Measurements from ENCODE around the gene GP1BB. TPM values are rescaled to one million over a fixed set of nuclear protein-coding genes. Genes with fewer than 3 reads are reported as not detected.

Gene GP1BB
- total and polyA plus RNA-seq, 2 experiments from 2014 or later = 80.9 to 89.4 TPM

DNA sequence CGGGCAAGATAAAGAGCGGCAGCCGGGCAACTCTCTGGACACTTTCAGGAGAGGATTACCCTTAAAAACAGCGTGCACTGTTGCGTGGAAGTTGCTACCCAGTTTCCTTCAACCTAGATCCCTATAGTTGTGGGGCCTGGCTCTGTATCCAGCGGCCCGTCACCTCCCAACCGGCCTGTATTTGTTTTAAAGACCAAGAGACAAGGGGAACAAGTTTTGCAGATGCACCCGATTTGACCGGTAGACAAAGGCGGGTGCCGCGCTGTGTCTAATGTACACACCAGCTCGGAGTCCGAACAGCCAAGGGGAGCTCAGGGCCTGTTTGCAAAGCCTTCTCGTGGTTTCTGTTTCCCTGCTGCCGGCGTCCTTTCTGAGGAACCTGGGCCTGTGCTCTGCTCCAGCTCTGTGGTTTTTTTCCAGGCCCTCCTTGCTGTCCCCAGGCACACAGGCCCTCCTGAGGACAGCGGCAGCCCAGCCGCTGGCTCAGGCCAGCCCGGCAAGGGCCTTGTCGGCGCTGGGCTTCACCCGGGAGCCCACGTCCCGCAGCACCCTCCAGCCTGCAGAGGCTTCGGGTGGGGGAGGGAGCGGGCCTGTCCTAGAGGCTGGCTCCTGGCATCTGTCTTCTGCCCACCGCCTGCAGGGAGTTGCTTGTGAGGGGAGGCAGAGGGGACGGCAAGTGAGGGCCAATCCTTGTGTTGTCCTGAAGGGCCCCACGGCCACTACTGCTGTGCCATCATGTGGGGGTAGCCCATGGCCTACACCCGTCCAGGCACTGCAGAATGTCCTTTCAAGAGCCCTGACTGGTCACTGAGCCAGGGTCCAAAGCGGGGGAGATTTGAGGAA lies 38.6 kb downstream of the GP1BB start:
- H3K4me3 ChIP-seq = no peak overlapping the region
- H3K27ac ChIP-seq = no peak overlapping the region
- TF ChIP-seq, protein P1, sequence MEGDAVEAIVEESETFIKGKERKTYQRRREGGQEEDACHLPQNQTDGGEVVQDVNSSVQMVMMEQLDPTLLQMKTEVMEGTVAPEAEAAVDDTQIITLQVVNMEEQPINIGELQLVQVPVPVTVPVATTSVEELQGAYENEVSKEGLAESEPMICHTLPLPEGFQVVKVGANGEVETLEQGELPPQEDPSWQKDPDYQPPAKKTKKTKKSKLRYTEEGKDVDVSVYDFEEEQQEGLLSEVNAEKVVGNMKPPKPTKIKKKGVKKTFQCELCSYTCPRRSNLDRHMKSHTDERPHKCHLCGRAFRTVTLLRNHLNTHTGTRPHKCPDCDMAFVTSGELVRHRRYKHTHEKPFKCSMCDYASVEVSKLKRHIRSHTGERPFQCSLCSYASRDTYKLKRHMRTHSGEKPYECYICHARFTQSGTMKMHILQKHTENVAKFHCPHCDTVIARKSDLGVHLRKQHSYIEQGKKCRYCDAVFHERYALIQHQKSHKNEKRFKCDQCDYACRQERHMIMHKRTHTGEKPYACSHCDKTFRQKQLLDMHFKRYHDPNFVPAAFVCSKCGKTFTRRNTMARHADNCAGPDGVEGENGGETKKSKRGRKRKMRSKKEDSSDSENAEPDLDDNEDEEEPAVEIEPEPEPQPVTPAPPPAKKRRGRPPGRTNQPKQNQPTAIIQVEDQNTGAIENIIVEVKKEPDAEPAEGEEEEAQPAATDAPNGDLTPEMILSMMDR (IDR thresholded peaks at IDR 0.05; ENCODE audit: low read depth, low read length) = no peak
- H3K27me3 ChIP-seq = peaks cover 97% of the 10 kb centered on the region
- DNase-seq (ENCODE audit: low read depth in 1 of 2, low spot score in 1 of 2) = peak in 1 of 2 donors; percentile 51
- no peaks in the 10 kb centered on the region for H3K36me3 ChIP-seq
- no peaks in the 10 kb centered on the region for H3K9me3 ChIP-seq (ENCODE audit: low read depth)
- H3K4me1 ChIP-seq (ENCODE audit: low read depth) = no peaks in the 10 kb centered on the region

DNA sequence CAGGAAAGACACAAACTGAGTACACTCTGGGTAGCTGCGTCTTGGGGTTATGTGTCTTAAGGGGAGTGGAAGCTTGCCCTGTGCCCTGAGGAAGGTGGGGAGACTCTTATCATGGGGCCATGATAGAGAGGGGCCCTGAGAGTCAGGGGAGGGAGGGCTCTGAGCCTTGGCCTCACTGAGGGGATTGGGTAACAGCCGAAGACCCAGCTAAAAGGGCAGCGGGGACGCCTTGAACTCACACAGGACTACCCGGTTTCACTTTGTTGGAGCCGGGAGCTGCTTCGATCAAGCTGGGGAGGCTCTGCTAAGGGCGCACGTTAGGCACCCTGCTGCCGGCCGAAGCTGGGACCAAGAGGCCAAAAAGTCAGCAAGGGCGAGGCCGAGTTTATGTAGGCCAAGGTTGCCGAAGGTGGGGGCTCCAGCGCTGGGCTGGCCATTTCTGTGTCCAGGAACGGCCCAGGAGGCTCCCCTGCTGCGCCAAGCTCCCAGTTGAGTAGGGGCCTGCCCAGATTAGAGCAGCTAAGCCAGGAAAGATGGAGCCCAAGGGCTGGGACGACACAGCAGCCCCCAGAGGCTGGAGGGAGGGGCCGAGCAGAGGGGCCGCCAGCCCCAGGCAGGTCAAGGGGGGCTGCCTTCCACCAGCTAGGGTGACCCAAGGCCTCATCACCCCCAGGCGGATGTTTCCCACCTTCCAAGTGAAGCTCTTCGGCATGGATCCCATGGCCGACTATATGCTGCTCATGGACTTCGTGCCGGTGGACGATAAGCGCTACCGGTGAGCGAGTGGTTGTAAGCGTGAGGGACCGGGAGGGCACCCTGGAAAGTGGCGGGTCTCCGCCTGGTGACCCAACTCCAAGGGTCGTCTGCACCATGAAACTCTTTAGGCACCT lies 39.5 kb downstream of the GP1BB start:
- TF ChIP-seq, protein P1 (IDR thresholded peaks at IDR 0.05; ENCODE audit: low read depth, low read length) = no peak
- no peaks in the 10 kb centered on the region for H3K9me3 ChIP-seq (ENCODE audit: low read depth)
- no peaks in the 10 kb centered on the region for H3K4me1 ChIP-seq (ENCODE audit: low read depth)
- H3K4me3 ChIP-seq = no peak overlapping the region
- H3K27ac ChIP-seq = no peak overlapping the region
- DNase-seq (ENCODE audit: low read depth in 1 of 2, low spot score in 1 of 2) = no peak
- H3K36me3 ChIP-seq = no peaks in the 10 kb centered on the region
- H3K27me3 ChIP-seq = peaks cover 97% of the 10 kb centered on the region

DNA sequence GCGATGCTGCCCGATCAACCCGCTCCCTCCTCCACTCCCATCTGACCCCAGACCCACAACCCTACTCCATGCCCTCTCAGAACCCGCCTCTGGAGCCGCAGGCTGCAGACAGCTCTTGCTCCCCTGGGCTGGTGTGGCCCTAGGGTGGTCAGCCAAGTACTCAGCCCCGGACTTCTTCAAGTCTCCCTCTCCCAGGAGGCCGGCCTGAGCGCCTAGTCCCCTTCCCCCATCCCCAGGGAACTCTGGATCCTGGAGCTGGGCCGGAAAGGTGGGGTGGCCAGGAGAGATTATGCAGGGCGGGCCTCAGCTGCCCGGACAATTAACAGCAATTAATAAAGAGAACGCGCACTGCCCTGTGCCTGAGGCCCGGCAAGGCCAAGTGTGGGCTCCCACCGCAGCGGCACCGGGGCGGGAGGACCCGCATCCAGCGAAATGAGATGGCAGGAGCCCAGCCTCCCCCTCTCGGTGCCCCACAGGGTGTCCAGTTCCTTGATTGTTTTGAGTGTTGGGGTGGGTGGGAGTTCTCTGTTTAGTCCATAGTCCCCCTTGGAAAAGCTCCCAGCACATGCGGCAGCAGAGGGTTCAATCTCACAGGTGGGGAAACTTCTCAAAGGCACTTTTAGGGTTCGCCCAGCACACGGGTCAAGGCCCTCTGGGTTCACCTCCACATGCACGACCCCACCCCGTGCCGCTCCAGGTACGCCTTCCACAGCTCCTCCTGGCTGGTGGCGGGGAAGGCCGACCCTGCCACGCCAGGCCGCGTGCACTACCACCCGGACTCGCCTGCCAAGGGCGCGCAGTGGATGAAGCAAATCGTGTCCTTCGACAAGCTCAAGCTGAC lies 40.3 kb downstream of the GP1BB start:
- TF ChIP-seq, protein P1 (IDR thresholded peaks at IDR 0.05; ENCODE audit: low read depth, low read length) = no peak
- DNase-seq (ENCODE audit: low read depth in 1 of 2, low spot score in 1 of 2) = no peak
- H3K4me1 ChIP-seq (ENCODE audit: low read depth) = no peaks in the 10 kb centered on the region
- H3K4me3 ChIP-seq = no peak overlapping the region
- no peaks in the 10 kb centered on the region for H3K9me3 ChIP-seq (ENCODE audit: low read depth)
- no peaks in the 10 kb centered on the region for H3K36me3 ChIP-seq
- H3K27me3 ChIP-seq = peaks cover 97% of the 10 kb centered on the region
- H3K27ac ChIP-seq = no peak overlapping the region

DNA sequence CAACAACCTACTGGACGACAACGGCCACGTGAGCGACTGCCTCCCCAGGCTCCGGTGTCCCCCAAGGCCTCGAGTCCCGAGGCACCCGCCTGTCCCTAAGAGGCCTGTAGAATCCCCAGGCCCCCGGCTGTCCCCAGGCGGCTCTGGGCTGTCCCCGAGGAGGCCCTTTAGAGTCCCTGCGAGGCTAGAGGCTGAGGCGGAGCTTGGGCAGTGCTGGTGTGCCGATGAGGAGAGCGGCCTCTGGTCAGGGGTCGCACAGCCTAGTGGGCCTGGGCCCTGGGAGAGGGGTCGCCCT lies 40.9 kb downstream of the GP1BB start:
- Histone ChIP-seq H3K4me3 (no peak overlapping the region), H3K4me1 (ENCODE audit: low read depth) (no peaks in the 10 kb centered on the region), H3K27me3 (peaks cover 97% of the 10 kb centered on the region), H3K27ac (no peak overlapping the region), H3K9me3 (ENCODE audit: low read depth) (no peaks in the 10 kb centered on the region), H3K36me3 (no peaks in the 10 kb centered on the region)
- no peak for DNase-seq (ENCODE audit: low read depth in 1 of 2, low spot score in 1 of 2)
- TF ChIP-seq, protein P1 (IDR thresholded peaks at IDR 0.05; ENCODE audit: low read depth, low read length) = no peak
